Measurements from ENCODE around the gene MST1.

Gene MST1

GRCh38 chr3:49717959-49718857, 28.9 kb upstream of the MST1 start:
- DNase-seq (ENCODE audit: low read depth): no peak

GRCh38 chr3:49717211-49717958, 28.1 kb upstream of the MST1 start:
- no peak for DNase-seq (ENCODE audit: low read depth)

- DNase-seq (ENCODE audit: low read depth): no peak
These were observed 27.5 kb upstream of the MST1 start for GRCh38 chr3:49716691-49717210.

GRCh38 chr3:49716169-49716568, 26.9 kb upstream of the MST1 start:
- no peak for DNase-seq (ENCODE audit: low read depth)

- DNase-seq (ENCODE audit: low read depth): no peak
These were observed 26.4 kb upstream of the MST1 start for GRCh38 chr3:49715611-49716121.

GRCh38 chr3:49714728-49715550, 25.7 kb upstream of the MST1 start:
- no peak for DNase-seq (ENCODE audit: low read depth)

- no peak for DNase-seq (ENCODE audit: low read depth)
These were observed 24.2 kb upstream of the MST1 start for GRCh38 chr3:49713336-49714105.

GRCh38 chr3:49712631-49713317, 23.5 kb upstream of the MST1 start:
- DNase-seq (ENCODE audit: low read depth): no peak

- DNase-seq (ENCODE audit: low read depth): no peak
These were observed 22.9 kb upstream of the MST1 start for GRCh38 chr3:49712166-49712565.

GRCh38 chr3:49711489-49711888, 22.2 kb upstream of the MST1 start:
- no peak for DNase-seq (ENCODE audit: low read depth)

- no peak for DNase-seq (ENCODE audit: low read depth)
These were observed 20.6 kb upstream of the MST1 start for GRCh38 chr3:49709852-49710251.

- no peak for DNase-seq (ENCODE audit: low read depth)
These were observed 17.8 kb upstream of the MST1 start for GRCh38 chr3:49707113-49707480.

GRCh38 chr3:49706456-49707112, 17.3 kb upstream of the MST1 start:
- DNase-seq (ENCODE audit: low read depth): no peak

- no peak for DNase-seq (ENCODE audit: low read depth)
These were observed 16.2 kb upstream of the MST1 start for GRCh38 chr3:49705390-49705960.

GRCh38 chr3:49704629-49705028, 15.4 kb upstream of the MST1 start:
- DNase-seq (ENCODE audit: low read depth): no peak

GRCh38 chr3:49703956-49704355, 14.7 kb upstream of the MST1 start:
- DNase-seq (ENCODE audit: low read depth): no peak

- DNase-seq (ENCODE audit: low read depth): peak; percentile 32
These were observed 14.2 kb upstream of the MST1 start for GRCh38 chr3:49703443-49703927.

- no peak for DNase-seq (ENCODE audit: low read depth)
These were observed 13.4 kb upstream of the MST1 start for GRCh38 chr3:49702672-49703071.

- no peak for DNase-seq (ENCODE audit: low read depth)
These were observed 12.3 kb upstream of the MST1 start for GRCh38 chr3:49701388-49702077.

Measured in activated T-helper 1 cell treated with Interleukin-2 at 50 U/mL for 16 hours (primary cell).